SU-DHL-6 (cell line): ENCODE measurements around the gene CSHL1.

Experiments used
- EZH2phosphoT487 ChIP-seq: fragments of 200-600 bp; sonication (generic), shearing (Covaris generic); conservative IDR thresholded peaks from 2 replicates; pipeline ENCODE4 v1.6.1; 2018; ENCODE audit warnings: mild to moderate bottlenecking, antibody characterized with exemption, low read length, moderate library complexity, mixed read lengths
- TF ChIP-seq, protein P1 (sequence below): fragments of 200-600 bp; sonication (generic); IDR thresholded peaks from one replicate; pipeline ENCODE4 v1.5.1; 2017; ENCODE audit warnings: antibody characterized with exemption, mild to moderate bottlenecking, low read length, moderate library complexity; ENCODE audit not compliant: insufficient read depth, poor library complexity, severe bottlenecking

DNA sequence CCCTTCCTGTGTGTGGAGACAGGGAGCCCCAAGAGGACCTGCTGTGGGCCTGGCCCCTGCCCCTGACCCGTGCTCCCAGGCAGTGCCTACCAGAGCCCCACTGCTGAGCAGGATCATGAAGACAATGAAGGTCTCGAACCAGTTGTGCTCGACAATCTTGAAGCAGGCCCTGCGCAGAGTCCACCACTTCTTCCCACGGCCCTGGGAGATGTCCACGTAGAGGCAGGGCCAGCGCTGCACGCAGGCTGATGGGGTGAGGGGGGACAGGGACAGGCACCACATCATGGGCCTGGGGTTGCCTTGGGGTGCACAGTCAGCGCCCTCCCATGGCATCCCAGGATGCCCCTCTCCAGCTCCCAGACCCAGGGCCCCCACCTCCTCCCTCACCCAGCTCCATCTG is 37.5 kb upstream of the CSHL1 start:
- TF ChIP-seq, protein P1, sequence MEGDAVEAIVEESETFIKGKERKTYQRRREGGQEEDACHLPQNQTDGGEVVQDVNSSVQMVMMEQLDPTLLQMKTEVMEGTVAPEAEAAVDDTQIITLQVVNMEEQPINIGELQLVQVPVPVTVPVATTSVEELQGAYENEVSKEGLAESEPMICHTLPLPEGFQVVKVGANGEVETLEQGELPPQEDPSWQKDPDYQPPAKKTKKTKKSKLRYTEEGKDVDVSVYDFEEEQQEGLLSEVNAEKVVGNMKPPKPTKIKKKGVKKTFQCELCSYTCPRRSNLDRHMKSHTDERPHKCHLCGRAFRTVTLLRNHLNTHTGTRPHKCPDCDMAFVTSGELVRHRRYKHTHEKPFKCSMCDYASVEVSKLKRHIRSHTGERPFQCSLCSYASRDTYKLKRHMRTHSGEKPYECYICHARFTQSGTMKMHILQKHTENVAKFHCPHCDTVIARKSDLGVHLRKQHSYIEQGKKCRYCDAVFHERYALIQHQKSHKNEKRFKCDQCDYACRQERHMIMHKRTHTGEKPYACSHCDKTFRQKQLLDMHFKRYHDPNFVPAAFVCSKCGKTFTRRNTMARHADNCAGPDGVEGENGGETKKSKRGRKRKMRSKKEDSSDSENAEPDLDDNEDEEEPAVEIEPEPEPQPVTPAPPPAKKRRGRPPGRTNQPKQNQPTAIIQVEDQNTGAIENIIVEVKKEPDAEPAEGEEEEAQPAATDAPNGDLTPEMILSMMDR, result no peak
- no peak for TF ChIP-seq EZH2phosphoT487
